GM19043 (cell line): ENCODE data around the gene MSANTD7.
"Not testable (repeated sequence)": the region's sequence is repeated elsewhere in the genome, so short reads cannot be mapped to it uniquely, and the experiment has no call there.

ENCODE experiments used
- ATAC-seq: cut with Tn5 transposase; IDR thresholded peaks from one replicate; pipeline ENCODE4 v1.9.1; 2021; ENCODE audit warnings: low read depth; ENCODE audit not compliant: unreplicated experiment

The MSANTD7 gene

DNA sequence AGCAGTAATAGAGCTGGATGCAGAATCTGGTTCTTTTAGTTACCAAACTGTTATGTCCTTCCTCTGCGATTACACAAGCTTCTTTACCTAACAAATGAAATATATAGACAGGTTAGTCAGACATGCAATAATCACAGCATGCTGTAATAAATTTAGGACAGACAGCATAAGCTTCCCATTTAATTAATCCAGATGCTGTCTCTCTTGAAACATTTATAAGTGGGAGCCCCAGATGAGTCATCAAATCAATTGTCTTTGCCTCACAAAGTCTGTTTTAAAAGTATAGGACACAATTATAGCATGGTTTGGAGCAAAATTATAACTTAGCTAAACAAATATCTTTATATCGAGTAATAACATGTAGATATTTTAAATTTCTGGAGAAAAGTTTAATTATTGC, 1.9 kb upstream of the MSANTD7 start:
- ATAC-seq, result no peak

DNA sequence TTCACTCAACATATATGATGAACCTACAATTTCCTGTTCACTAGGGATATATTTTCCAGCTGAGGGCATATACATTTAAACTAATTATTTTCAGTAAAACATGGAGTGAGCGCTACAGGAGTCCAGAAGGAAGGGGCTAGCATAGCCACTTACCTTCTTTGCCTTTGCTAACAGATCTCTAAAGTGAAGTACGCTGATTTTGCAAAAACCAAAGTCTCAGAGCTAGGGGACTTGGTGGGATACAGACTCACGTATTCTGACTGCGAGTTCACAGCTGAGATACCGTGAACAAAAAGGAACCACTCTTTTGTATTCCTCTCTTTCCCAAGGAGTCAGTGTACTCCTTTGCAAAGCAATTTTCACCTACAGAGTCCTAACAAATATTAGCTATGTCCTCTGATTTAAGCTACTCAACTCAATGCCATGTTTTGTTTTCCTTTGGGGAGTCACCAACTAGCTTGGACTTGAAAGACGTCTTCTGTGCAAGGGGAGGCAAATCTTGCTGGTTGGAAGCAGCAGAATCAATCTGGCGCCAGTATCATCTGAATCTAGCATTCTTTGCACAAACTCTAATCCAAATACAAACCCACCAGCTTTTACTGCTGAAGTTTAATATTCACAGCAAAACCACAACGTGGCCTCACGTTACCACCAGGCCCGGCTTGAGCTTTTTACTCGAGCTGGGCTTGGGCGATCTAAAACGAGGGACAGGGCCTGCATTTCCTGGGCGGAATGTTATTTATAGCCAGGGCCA, 926 bp upstream of the MSANTD7 start:
- ATAC-seq, result no peak

DNA sequence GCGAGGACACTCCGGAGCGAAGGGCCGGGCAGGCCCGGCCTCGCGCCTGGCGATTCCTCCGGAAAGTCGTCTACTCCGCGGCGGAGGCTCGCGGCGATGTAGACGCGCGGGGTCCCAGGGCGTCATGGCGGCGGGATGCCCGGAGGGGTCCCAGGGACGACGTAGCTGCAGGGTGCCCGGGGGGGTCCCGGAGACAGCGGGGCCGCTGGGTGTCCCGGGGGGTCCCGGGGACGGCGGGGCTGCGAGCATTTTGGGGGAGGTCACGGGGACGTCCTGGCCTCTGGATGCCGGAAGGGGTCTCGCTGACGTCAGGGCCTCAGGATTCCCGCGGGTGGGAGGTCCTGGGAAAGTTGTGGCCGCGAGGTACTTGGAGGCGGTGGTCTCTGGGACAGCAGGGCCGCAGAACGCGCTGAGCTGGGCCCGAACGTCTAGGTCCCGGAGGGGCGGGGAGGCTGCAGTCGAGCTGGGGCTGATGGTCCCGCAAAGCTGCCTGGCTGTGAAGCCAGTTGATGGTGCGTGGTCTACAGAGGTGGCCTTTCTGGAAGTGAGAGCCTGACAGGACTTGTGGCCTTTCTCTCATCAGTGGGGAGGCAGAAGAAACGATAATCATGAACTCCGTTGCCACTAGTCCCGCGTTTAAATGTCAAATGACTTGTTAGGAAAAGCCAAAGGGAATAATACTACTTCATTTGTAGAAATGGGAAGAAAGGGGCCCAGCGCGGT, 637 bp downstream of the MSANTD7 start:
- ATAC-seq, result no peak

DNA sequence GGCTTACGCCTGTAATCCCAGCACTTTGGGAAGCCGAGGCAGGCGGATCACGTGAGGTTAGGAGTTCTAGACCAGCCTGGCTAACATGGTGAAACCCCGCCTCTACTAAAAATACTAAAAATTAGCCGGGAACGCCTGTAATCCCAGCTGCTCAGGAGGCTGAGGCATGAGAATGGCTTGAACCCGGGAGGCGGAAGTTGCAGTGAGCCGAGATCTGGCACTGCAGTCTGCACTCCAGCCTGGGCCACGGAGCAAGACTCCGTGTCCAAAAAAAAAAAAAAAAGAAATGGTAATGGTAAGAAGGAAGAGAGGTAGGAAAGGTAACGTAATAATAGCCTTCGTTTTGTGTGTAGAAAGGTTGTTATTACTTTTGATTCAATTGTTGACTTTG, 1.2 kb downstream of the MSANTD7 start:
- no peak for ATAC-seq

DNA sequence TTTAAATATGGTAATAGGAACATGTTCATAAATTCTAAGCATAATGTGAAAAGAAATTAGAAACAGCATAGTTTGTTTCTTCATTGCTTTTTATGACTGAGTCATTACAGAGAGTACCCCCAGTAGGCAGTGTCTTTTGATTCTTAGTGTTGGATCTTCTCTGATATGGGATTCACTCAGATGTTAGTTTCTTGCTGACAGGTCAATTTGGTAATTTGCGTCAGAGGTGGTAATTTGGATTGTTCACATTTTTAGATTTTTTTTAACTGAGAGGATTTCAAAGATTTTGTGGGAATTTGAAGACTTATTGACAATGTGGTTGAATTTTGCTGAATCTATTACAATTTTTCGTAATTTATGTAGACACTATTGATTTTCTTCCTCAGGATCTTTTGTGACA, 2.1 kb downstream of the MSANTD7 start:
- ATAC-seq, result no peak

DNA sequence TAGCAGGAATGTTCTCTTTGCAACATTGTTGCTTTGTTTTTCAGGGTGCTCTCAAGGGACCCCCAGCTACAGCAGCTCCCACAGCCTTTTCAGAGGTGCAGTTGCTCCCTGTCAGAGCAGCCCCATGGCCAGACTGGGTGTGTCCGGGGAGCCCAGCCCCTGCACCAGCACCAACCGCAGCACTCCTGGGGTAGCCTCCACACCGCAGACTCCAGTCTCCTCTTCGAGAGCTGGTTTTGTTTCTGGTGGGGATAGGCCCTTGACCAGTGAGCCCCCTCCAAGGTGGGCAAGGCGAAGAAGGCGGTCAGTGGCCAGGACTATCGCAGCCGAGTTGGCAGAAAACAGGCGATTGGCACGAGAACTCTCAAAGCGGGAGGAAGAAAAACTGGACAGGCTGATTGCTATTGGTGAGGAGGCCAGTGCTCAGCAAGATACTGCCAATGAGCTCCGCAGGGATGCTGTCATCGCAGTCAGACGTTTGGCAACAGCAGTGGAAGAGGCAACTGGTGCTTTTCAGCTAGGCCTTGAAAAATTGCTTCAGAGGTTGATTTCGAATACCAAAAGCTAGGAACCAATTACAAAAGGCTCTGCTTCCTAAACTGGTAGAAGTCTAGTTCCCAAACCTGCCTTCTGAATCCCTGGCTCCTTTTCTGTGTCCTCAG, 5.4 kb downstream of the MSANTD7 start:
- no peak for ATAC-seq

DNA sequence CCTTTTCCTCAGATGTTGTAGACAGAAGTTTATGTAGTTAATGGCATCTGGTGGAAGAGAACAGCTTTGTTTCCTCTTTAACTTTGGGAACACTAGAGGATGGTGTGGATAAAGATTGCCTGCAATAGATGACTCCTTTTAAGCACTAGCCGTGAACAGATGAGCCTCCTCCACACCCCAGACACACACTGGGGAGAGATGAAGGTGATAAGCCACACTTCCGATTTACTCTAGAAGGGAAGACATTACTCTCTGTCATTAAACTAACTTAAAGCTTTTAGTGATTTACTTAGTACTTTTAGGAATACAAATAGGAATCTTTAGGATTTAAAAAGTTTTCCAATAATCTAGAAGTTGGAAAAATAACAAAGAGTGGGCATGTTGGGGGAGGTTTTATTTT, 6.8 kb downstream of the MSANTD7 start:
- ATAC-seq, result no peak

DNA sequence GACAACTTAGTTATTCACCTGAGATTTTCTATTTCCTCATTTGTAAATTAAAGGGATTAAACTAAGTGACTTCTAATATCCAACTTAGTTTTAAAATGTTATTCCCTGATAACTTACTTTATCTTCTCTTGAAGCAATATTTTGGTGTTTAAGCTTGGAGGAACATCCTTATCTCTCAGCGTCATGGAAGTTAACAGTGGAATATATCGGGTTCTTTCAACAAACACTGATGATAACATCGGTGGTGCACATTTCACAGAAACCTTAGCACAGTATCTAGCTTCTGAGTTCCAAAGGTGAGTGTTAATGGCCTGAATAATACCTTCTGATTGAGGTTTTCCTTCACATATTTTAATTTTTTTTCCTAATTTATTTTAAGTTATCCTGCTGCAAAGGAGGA, 14.1 kb downstream of the MSANTD7 start:
- ATAC-seq, result no peak

DNA sequence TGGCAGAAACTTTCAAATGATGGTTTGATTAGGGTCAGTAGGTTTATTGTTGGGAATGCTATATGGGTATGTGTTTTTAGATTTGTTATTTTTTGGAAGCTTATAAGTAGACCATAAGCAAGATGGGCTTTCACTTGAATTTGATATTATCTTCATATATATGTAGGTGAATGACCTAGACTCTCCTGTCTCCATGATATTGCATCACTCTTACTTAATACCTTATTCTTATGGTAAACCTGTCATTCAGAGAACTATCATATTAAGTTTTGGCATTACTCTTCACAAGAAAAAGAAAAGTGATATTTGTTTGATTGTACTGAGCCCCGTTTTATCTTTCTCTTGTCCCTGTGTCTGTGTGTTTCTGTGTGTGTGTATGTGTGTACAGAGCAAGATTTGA, 17.3 kb downstream of the MSANTD7 start:
- ATAC-seq, result no peak

DNA sequence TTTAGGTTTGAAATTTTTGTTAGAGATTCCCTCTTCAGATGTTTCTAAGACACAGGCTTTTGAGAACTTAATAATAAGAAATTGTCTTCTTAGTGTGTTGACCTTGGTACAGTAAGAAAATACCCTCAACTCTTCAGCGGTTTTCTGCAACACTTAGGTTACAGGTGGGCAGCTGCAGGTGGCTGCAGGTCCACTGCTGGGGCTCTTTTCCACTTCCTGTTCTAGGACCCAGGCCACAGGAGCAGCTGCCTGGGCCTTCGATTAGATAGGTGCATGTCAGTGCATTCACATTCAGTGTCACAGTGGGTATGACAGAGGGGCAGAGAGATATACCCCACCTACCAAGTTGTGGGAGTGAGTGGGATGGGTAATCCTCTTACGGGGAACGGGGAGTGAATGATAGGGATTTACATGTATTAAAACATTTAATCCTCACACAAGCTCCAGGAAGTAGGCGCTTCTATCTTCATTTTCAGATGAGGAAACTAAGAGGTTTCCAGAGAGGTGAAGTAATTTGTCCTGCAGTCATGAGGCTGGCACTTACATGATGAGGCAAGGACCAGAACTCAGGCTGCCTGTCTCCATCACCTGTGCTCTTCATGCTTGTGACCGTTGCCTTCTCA, 20.3 kb downstream of the MSANTD7 start:
- ATAC-seq, result no peak

DNA sequence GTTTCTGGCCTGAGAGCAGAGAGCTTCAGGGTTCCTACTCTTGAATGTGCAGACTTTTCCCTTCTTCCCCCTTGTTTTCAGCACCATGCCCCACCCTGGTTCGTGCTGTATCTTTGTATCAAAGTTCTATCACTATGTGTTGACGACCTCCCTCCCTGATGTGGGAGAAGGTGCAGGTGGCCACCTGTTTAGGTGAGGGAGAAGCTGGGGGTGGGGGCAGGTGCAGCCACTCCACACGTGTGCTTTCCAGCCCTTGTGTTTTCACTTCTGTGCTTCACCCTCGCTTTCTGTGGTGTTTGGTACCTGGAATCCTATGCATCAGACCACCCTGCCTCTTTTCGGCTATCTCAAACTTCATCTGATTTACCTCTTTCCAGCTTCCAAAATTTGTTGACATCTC, 20.9 kb downstream of the MSANTD7 start:
- no peak for ATAC-seq

DNA sequence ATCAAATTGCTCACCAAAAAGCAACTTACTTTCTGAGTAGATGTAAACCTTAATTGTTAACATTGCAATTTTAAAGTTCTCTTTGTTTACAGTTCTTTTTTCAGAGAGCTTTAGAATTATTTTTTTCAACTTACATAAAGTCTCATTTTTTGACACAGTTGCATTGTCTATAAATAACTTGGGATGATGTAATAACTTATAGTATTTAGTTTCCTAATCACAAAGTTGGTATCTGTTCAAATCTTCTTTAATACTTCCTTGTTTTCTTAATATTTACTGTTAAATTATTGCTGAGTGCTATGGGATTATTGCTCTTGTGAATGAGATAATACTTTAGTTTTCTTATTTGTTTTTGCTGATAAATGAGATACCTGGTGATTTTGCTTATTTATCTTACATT, 21.7 kb downstream of the MSANTD7 start:
- no peak for ATAC-seq

DNA sequence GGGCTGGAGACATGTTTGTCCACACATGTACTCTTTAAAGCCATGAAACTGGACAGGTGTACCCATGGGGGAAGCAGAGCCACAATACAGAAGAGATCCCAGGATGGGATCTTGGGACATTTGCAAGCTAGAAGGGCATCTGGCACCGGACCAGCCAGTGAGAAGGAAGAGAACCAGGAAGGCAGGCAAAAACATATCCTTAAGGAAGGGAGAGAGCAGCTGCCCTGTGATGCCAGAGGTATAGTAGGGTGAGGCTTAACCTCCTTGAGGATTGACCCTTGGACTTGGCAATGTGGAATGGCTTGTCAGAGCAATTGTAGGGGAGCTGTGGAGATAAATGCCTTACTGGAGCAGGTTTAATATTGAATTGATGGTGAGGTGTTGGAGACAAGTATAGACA, 22.7 kb downstream of the MSANTD7 start:
- no peak for ATAC-seq

DNA sequence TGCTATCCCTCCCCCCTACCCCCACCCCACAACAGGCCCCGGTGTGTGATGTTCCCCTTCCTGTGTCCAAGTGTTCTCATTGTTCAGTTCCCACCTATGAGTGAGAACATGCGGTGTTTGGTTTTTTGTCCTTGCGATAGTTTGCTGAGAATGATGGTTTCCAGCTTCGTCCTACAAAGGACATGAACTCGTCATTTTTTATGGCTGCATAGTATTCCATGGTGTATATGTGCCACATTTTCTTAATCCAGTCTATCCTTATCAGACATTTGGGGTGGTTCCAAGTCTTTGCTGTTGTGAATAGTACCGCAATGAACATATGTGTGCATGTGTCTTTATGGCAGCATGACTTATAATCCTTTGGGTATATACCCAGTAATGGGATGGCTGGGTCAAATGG, 26.4 kb downstream of the MSANTD7 start:
- not testable (repeated sequence) for ATAC-seq

DNA sequence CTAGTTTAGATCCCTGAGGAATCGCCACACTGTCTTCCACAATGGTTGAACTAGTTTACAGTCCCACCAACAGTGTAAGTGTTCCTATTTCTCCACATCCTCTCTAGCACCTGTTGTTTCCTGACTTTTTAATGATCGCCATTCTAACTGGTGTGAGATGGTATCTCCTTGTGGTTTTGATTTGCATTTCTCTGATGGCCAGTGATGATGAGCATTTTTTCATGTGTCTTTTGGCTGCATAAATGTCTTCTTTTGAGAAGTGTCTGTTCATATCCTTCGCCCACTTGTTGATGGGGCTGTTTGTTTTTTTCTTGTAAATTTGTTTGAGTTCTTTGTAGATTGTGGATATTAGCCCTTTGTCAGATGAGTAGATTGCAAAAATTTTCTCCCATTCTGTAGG, 26.8 kb downstream of the MSANTD7 start:
- not testable (repeated sequence) for ATAC-seq

DNA sequence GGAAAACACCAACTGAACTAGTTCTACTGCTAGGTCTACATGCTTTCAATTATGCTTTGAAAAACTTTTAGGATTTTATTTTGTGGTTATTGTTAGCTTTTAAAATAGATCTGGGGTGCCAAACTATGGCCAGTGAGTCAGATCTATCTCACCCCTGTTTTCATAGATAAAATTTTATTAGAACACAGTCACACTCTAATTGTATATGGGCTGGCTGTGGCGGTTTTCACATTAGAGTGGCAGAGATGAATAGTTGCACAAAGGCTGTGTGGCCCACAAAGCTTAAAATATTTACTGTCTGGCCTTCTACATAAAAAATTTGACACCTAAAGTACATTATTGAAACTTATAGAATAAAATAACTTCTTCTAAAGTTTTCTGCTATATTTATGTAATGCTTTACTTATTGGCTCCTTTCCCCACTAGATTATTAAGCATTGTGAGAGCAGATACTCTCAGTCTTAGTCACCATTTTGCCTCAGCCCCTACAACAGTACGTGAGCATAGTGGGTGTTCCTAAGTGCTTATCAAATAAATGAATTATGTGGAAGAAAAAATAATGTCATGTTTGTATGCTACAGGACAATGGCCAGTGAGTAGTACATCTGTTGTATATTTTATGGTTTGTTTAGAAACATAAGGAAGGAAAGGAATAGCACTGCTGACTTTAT, 35.1 kb downstream of the MSANTD7 start:
- peak; percentile 44 for ATAC-seq

DNA sequence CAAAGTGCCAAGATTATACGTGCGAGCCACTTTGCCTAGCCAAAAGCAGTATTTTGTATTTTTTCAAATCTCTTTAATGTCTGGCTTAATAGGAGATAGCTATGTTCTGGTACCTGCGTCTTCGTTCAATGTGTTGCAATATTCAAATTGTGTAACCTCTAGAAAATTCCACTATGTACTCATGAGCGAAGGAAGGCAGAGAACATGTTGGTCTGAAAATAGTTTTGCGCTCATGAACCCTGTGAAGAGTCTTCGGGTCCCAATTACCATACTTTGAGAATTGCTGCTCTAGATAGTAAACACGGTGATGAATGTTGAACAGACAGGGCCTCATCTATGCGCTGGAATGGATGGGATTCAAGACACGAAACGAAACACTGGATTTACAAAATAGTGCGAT, 37.8 kb downstream of the MSANTD7 start:
- no peak for ATAC-seq

DNA sequence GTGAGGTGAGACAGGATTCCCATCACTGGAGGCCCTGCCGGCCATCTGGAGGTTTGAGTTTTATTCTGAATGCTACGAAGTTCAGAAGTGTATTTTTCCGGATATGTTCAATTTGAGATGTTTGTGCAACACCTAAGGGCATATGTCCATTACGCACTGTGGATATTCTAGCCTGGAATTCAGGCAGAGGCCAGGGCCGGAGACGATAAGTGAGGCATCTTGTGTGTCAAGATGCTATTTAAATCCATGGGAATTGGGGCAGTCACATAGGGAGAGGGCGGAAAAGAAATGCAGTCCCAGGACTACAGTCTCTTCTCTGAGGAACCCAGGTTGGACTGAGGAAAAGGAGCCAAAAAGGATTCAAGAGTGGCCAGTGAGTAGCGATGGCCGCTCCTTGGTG, 38.7 kb downstream of the MSANTD7 start:
- no peak for ATAC-seq

DNA sequence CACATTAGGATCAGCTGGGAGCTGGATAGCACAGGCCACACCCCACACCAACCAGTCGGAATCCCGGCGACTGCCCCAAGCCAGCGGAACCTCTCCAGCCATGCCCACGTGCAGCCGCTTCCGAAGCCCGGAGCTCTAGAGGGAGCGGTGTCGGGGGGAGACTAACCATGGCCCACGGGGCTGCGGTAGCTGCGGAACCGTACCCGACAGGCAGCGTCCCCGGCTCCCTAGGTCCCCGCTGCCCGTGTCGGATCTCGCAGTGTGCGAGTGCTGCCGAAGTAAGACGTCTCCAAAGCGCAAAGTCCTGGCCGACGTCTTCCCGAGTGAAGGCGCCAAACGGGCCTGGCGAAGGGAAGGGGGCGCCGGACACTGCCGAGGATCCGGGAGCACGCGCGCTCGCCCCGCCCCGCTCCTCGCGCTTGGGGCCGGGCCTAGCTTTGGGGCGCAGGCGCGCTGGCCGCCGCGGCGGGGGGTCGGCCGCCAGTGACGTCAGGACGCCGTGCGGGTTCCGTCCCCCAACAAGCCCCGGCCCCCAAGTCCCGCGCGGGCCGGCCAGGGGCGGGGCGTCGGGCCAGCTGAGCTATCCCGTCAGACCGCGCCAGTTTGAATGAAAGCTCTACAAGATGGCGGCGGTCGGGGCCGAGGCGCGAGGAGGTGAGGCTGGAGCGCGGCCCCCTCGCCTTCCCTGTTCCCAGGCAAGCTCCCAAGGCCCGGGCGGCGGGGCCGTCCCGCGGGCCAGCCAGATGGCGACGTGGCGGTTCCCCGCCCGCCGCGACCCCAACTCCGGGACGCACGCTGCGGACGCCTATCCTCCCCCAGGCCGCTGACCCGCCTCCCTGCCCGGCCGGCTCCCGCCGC, 40.4 kb downstream of the MSANTD7 start, which contains the start of gene SUV39H2:
SUV39H2 (plus strand) TSS at position 601 of the 858 bp plus-strand sequence; CDS start at position 624, 23 bp downstream.
- peak; percentile 90 for ATAC-seq
